GM18502 (cell line): ENCODE results near the gene LENG9.
"Not testable (repeated sequence)": the region's sequence is repeated elsewhere in the genome, so short reads cannot be mapped to it uniquely, and the experiment has no call there.

Source experiments
- ATAC-seq: cut with Tn5 transposase; IDR thresholded peaks from one replicate; pipeline ENCODE4 v1.9.1; 2021; ENCODE audit warnings: mild to moderate bottlenecking; ENCODE audit not compliant: unreplicated experiment, poor library complexity

The LENG9 gene

GRCh38 chr19:54463531-54464043, at the start of gene LENG9:
TSS of gene LENG9 (minus strand) at chr19:54463778. CDS start at chr19:54463526, 252 bp downstream.
- peak; percentile 60 for ATAC-seq

GRCh38 chr19:54509200-54509940, 45.8 kb upstream of the LENG9 start:
- ATAC-seq = not testable (repeated sequence)

- ATAC-seq = not testable (repeated sequence)
Measured at GRCh38 chr19:54508487-54508886, 44.9 kb upstream of the LENG9 start.

- ATAC-seq = no peak
Measured at GRCh38 chr19:54507824-54508223, 44.2 kb upstream of the LENG9 start.

DNA sequence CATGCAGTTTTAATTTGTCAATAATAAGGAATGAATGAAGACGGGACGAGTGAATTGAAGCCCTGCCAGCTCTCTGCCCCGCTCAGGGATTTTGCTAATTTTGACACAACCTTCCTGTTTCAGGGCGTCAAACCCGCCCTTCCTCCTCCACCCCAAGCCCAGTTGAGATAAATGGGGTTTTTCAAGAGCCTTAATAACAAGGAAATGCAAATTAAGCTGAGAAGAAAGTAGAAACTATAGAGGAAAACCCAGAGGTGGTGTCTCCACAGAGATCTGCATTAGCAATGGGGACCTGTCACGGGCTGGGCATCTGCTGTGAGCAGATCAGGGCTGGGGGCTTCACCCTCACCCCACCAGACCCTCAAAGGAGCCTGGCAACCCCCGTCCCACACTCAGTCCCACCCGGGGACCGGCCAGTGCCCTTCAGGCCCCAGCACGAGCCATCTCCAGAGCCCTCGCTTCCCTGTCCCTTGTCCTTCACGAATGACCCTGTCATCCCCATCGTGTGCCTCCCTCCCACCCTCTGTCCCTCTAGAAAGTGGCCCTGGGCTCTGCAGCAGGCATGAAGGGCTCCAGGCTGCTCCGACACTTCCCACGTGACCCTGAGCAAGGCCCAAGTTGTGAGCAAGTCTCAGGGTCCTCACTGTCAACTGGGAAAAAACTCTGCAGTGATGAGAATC, 43.6 kb upstream of the LENG9 start:
- not testable (repeated sequence) for ATAC-seq

GRCh38 chr19:54506079-54506478, 42.5 kb upstream of the LENG9 start:
- ATAC-seq = no peak

- ATAC-seq = not testable (repeated sequence)
Measured at GRCh38 chr19:54505542-54505941, 42.0 kb upstream of the LENG9 start.

GRCh38 chr19:54502518-54503048, 39.0 kb upstream of the LENG9 start, which contains the start of gene LAIR2:
TSS of gene LAIR2 (plus strand) at chr19:54502831. CDS start at chr19:54502919, 88 bp downstream.
- no peak for ATAC-seq

DNA sequence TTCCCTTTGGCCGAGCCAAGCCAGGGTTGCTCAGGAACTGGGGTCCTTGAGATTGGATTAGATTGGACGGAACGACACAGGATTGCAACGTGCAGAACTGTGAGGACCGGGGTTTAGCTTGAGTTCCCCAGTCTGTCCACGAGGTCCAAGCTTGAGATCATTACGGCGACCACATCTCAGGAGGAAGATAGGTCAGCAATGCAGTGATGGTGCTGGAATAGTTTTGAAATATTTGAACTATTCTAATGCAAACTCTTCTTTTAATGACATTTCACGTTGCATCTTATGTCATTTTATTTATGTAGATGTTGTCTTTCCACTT, 34.8 kb upstream of the LENG9 start:
- not testable (repeated sequence) for ATAC-seq

- not testable (repeated sequence) for ATAC-seq
Measured at GRCh38 chr19:54497747-54498450, 34.3 kb upstream of the LENG9 start.

DNA sequence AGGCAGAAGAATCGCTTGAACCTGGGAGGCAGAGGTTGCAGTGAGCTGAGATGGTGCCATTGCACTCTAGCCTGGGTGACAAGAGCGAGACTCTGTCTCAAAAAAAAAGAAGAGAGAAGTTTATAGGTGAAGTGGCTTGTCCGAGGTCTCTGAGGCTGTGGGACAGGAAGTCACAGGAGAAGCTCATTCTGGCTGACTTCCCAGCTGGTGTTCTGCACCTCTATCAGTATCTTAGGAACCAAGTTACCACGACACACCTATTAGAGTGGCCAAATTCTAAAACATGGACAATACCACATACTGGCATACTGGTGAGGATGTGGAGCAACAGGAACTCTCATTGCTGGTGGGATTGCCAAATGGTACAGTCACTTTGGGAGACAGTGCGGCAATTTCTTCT, 31.7 kb upstream of the LENG9 start:
- ATAC-seq = not testable (repeated sequence)

DNA sequence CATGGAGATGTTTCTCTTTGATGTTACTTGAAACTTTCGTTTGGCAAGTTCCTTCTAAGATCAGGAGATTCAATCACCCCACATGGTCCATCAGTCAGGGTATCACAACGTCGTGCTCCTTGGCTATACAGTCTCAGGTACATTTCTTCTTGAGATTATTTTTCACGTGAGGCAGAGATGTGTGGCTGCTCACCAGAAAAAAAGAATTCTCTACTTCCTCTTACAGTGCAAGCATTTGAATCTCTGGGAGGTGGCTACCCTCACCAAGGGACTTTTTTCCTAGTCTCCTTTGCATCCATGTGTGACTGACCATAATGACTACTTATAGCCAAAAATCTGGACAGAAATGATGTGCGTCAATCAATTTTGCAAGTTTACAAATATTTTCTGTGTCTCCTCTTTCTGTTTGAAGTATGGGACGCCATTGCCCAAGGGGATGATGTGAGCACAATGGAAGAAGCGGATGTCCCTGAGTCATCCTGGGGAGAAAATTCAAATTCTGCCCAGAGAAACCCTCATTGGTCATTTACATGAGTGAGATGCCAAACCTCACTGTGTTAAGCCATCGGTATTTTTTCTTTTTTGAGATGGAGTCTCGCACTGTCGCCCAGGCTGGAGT, 30.5 kb upstream of the LENG9 start:
- ATAC-seq = no peak

DNA sequence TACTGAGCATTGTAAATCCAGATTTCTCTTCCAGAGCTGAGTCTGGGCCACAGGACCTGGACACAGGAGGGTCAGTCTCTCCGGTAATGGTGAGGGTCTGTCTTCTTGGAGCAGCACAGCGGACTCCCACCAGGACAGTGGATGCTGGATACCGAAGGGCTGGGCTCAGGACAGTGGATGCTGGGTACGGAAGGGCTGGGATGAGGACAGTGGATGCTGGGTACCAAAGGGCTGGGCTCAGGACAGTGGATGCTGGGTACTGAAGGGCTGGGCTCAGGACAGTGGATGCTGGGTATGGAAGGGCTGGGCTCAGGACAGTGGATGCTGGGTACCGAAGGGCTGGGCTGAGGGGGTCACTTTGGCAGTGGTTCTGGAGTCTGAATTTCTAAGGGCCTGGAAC, 29.5 kb upstream of the LENG9 start:
- ATAC-seq = not testable (repeated sequence)

DNA sequence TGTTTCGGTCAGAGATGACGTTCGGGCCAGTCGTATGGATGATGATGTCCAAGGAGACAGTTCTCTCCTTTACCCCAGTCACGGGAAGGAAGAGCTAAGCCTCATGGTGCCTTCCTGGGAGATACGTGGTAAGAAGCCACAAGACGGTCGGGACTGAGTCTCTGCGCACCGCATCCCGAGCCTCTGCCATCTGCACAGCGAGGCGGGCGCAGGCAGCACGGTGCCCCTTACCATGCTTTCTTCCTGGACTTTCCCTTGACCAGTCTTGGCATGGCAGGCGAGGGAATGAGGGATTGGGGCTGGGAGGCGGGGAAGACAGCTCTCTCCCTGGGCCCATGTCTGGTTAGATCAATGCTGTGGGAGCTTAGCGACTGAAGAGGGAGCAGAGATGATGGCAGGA, 29.0 kb upstream of the LENG9 start:
- ATAC-seq = no peak

DNA sequence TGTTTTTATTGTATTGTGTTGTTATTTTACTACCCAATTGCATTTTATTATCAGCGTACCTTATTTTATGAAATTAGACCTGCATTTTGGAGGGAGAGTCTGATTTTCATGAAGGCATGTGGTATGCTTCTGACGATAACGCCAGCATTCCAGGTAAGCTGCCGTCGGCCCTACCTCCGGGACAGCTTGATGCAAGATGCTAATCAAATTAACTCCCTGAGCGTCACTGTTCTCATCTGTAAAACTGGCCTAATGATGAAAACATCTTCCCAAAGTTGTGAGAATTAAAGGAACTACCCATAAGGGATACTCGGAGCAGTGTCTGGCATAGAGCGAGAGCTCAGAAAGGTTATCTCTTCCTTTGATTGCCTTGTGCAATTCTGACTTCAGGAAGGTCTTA, 26.2 kb upstream of the LENG9 start:
- no peak for ATAC-seq

DNA sequence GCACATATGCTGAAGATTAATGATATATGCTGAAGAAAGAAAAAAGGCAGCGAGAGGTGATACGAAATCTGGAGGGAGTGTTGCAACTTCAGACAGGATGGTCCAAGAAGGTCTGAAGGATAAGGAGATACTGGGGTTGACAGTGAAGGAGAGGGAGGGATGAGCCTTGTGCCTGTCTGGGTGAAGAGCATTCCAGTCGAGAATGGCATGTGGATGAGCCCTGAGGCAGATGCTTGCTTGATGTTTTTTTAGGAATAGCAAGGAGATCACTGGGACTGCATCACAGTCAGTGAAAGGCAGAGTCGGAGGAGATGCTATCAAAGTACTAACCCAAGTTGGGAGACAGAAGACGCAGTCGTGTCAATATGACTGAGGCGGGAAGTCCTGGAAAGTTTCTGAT, 25.8 kb upstream of the LENG9 start:
- ATAC-seq = no peak

- no peak for ATAC-seq
Measured at GRCh38 chr19:54485851-54486250, 22.3 kb upstream of the LENG9 start.

- no peak for ATAC-seq
Measured at GRCh38 chr19:54484451-54484850, 20.9 kb upstream of the LENG9 start.

DNA sequence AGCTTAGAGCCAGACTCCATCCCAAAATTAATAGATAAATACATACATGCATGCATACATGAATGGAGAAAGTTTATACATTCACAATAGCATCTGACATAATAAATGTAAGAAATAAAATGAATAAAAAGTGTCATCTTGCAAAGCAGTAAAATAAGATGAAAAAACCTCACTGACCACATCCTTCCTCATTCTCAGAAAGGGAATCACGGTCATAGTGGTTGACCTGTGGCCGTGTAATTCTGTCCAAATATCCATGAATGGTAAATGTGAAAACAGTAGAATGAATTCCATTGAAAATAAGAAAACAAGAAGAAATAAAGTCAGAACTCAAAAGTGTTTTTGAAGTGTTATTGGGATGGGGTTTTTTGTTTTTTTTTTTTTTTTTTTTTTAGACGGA, 19.3 kb upstream of the LENG9 start:
- ATAC-seq = no peak

GRCh38 chr19:54481326-54481930, 17.9 kb upstream of the LENG9 start:
- no peak for ATAC-seq
